H7 (cell line): ENCODE data around the gene UBL4B. TPM values are rescaled to one million over a fixed set of nuclear protein-coding genes. Genes with fewer than 3 reads are reported as not detected.

Experiments
- DNase-seq: peaks from one replicate; pipeline ENCODE4 v3.0.0; 2012
- H3K27me3 ChIP-seq: 2 replicates; pipeline ENCODE4 v1.6.0; 2011; ENCODE audit warnings: mild to moderate bottlenecking, low read length; ENCODE audit not compliant: control insufficient read depth, insufficient read depth
- H3K36me3 ChIP-seq: replicated peaks from 2 replicates; pipeline ENCODE4 v1.5.1; 2011; ENCODE audit warnings: low read length; ENCODE audit not compliant: control insufficient read depth, insufficient read depth
- H3K4me3 ChIP-seq: 2 replicates; pipeline ENCODE4 v1.5.1; 2011; ENCODE audit warnings: low read depth, mild to moderate bottlenecking, control low read depth, low read length, moderate library complexity; ENCODE audit not compliant: insufficient read depth
- total RNA-seq: library from RNA; depleted of rRNA; stranded (reverse); fragments of >200 nt; shearing (Covaris generic); gene quantifications from 2 replicates; pipeline ENCODE4 v1.2.3, GENCODE V29; 2014; rRNA removed

UBL4B gene
- not detected in 2 replicates for total RNA-seq

DNA sequence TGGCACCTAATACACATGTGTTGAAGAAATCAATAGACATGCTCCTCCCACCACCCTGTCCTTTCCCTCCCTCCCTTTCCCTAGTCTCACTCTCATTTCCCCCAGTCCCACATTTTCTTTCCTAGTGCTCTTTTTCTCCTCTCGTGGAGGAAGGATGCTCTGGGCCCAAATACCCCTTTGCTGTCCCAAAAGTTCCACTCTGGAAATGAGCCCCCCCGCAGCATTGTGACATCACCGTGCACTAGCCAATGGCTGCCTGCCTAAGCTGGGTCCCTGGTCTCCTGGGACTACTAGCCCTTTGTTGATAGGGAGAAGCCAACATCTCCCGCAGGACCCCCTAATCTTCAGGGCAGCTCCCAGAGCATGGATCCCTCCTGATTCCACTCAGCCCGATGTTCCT, at the start of gene UBL4B:
TSS of gene UBL4B (plus strand) at position 301 of the 400 bp plus-strand sequence. CDS start at position 393, 92 bp downstream.
- DNase-seq: no peak
- H3K27me3 ChIP-seq: no peaks in the 10 kb centered on the region; the same call in 1 of the 2 replicates
- no peak within 1 kb of the TSS for H3K4me3 ChIP-seq
- no peaks in the 10 kb centered on the region for H3K36me3 ChIP-seq

DNA sequence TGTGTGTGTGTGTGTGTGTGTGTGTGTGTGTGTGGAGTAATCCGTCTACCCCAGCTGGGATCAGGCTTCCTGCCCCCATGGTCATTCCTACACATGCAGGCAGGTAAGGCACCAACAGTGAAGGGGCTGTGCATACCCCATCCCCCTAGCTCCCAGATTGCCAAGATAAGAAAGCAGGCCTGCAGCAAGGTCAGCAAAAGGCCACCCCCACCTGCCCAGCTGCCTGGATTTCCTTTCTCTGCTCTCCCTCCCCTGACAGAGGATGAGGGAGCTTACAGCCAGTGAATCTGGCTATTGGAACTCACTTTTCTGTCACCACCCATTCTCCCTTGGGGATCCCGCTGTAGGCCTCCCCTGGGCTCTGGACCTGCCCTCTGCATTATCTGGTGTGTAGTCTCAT, 49.6 kb upstream of the UBL4B start:
- Histone ChIP-seq H3K27me3 (peaks cover 32% of the 10 kb centered on the region), H3K4me3 (no peak overlapping the region)
- DNase-seq: no peak

GRCh38 chr1:110063781-110064180, 48.5 kb upstream of the UBL4B start:
- DNase-seq: peak; percentile 26

More for the DNA sequence above, 49.6 kb upstream of the UBL4B start:
- H3K36me3 ChIP-seq: peaks cover 9% of the 10 kb centered on the region

GRCh38 chr1:110064576-110065337, 47.5 kb upstream of the UBL4B start:
- peaks cover 53% of the 10 kb centered on the region for H3K27me3 ChIP-seq
- DNase-seq: peak; percentile 46
- peaks cover 4% of the 10 kb centered on the region; the same call in 1 of the 2 replicates for H3K36me3 ChIP-seq
- no peak overlapping the region for H3K4me3 ChIP-seq

More at GRCh38 chr1:110063781-110064180, 48.5 kb upstream of the UBL4B start:
- Histone ChIP-seq H3K36me3 (peaks cover 5% of the 10 kb centered on the region; the same call in 1 of the 2 replicates), H3K4me3 (no peak overlapping the region), H3K27me3 (peaks cover 43% of the 10 kb centered on the region)

DNA sequence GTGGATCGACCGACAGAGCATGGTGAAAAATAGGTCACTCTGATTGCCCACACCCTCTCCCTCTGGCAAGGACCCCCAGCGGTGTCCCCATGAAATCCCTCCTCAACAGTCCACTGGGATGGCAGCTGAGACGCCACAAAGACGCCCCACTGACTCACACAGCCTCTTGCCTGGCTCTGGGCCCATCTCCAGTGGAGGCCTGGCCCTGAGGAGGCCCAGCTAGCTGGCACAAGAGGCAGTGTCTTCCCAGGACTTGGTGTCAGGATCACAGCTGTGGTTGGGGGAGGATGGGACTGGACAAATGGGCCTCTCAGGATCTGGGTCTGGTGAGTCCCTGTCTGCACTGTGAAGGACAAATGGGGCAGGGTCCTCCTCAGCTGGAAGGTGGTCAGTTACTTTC, 46.4 kb upstream of the UBL4B start:
- H3K36me3 ChIP-seq: peaks cover 4% of the 10 kb centered on the region; the same call in 1 of the 2 replicates
- no peak for DNase-seq
- peaks cover 63% of the 10 kb centered on the region for H3K27me3 ChIP-seq
- no peak overlapping the region for H3K4me3 ChIP-seq

GRCh38 chr1:110067479-110067892, 44.8 kb upstream of the UBL4B start:
- H3K4me3 ChIP-seq: peak overlapping the region; percentile 26; the same call in 1 of the 2 replicates
- peak; percentile 82 for DNase-seq
- H3K27me3 ChIP-seq: peaks cover 80% of the 10 kb centered on the region
- H3K36me3 ChIP-seq: no peaks in the 10 kb centered on the region

DNA sequence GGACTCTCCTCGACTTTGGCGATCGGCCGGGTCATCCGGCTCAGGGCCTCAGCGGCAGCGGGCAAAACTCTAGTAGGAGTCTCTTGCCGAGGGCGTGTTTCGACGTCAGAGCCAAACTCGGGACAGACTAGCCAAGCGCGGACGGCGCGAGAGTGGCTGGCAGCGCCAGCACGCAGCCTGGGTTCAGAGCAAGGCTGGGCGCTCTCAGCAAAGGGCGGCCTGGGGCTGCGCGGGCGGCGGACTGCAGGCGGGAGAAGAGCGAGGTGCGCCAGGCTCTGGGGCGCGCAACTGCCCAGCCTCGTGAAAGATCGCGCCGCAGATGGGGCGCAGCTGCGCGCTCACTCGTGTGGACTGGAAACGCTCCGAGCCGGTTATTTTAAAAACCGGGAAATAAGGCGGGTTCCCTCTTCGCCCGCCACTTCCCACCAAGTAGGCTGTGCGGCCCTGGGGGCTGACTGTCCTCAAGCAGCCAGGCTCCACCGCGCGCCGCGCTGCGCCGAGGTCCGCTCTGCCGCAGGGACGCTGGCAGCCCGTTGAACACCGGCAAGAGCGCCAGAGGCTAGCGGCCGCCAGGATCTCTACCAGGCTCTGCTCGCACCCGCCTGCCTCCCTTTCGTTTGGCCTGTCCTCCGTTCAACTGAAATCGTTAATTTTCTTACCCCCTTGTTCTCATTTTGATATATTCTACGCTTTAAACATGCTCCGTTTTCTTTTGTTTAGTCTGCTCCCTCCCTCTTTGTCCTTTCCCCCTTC, 44.2 kb upstream of the UBL4B start:
- Histone ChIP-seq H3K4me3 (peak overlapping the region; percentile 26), H3K36me3 (no peaks in the 10 kb centered on the region), H3K27me3 (peaks cover 85% of the 10 kb centered on the region)
- peak; percentile 90 for DNase-seq

GRCh38 chr1:110068646-110069403, 43.4 kb upstream of the UBL4B start:
- peaks cover 88% of the 10 kb centered on the region for H3K27me3 ChIP-seq
- no peaks in the 10 kb centered on the region for H3K36me3 ChIP-seq
- no peak overlapping the region for H3K4me3 ChIP-seq
- peak; percentile 89 for DNase-seq

DNA sequence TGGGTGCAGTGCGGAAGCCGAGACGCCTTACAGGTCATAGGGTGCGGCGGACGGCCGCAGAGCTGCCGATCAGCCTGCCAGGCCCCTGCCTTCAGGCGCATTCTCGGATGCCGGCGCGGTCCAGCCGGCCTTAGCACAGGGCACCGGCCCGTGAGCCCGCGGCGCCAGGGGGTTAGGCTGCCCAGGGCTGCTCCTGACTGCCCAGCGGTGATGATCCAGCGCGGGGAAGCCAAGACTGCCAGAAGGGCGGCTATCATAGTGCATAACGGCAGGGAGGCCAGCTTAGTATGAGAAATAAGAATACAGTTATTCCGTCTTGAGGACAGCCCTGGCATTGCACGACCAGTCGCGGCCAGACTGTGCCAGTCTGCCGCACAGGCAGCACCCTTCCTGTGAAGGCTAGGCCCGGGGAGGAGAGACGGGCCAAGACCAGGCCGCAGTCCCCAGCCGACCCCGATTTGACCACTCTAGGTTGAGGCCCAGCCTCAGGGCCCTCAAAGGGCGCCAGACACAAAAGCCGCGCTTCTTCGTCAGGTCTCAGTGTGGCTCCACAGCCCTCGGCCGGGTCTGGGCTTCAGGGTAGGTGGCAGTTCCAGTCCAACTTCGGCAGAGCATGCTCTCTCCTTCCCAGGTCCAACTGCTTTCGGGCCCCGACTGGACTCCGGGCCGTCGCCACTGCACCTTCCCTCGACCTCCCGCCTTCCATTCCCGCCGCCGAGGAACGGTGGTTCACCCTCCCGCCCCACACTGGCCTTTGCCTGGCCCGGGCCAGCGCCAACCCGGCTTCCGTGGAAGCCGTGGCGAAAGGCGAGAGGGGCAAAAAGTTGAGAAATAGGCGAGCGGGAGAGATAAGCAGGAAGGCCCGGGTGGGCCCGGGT, 42.6 kb upstream of the UBL4B start:
- Histone ChIP-seq H3K27me3 (peaks cover 93% of the 10 kb centered on the region), H3K36me3 (no peaks in the 10 kb centered on the region), H3K4me3 (peak overlapping the region; percentile 35)
- peak; percentile 86 for DNase-seq

DNA sequence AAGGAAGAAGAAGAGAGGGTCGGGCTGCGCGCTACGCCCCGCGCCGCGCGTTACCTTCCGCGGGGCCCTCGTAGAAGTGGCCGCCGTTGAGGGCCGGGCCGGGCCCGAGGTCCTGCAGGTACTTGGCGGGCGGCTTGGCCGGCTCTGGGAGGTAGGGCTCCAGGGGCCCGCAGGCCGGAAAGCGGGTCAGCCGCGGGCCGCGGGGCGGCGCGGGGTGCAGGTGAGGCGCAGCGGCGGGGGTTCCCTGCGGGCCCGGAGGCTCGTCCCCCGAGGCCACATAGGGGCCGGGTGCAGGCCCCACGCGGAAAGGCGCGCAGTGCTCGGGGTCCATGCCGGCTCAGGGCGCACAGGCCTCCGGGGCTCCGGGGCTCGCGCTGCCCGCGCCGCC, 42.0 kb upstream of the UBL4B start:
- peak; percentile 85 for DNase-seq
- no peaks in the 10 kb centered on the region for H3K36me3 ChIP-seq
- H3K4me3 ChIP-seq: peak overlapping the region; percentile 35
- H3K27me3 ChIP-seq: peaks cover 92% of the 10 kb centered on the region

GRCh38 chr1:110070671-110071242, 41.5 kb upstream of the UBL4B start, which contains the start of gene ALX3:
Gene ALX3 (minus strand): TSS chr1:110070672. CDS start chr1:110070612, 60 bp downstream.
- no peaks in the 10 kb centered on the region for H3K36me3 ChIP-seq
- peak within 1 kb of the TSS; percentile 35 for H3K4me3 ChIP-seq
- peaks cover 88% of the 10 kb centered on the region for H3K27me3 ChIP-seq
- DNase-seq: peak; percentile 87

DNA sequence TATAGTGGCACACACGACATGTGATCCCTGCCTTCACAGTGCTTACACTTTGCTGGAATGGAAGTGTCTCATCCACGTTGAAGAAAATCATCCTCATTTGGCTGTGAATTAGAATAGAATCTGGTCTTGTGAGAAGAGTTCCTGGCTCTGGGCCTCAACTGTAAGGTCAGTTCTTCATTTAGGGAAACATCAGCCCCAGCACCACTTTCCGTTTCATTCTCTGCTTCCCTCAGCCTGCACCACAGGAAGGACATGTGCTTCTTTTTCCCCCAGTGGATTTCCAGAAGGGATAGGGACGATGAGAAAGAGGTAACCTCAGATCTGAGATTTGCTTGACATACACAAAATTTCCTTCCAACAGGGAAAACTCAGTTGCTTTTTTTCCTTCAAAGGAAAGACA, 38.1 kb upstream of the UBL4B start:
- no peaks in the 10 kb centered on the region for H3K36me3 ChIP-seq
- no peak overlapping the region for H3K4me3 ChIP-seq
- no peak for DNase-seq
- peaks cover 72% of the 10 kb centered on the region for H3K27me3 ChIP-seq

- Histone ChIP-seq H3K36me3 (no peaks in the 10 kb centered on the region), H3K27me3 (peaks cover 61% of the 10 kb centered on the region), H3K4me3 (no peak overlapping the region)
- no peak for DNase-seq
These were observed 35.3 kb upstream of the UBL4B start for GRCh38 chr1:110076789-110077500.
